Suprapubic skin (tissue), 4 donors: ENCODE measurements around the gene MKLN1.

Source experiments
- EP300 ChIP-seq: sonication (generic); formaldehyde crosslinking; IDR thresholded peaks from one replicate; pipeline ENCODE4 v1.6.1; 2017; ENCODE audit warnings: antibody characterized with exemption
- POLR2AphosphoS5 ChIP-seq, 3 donors: sonication (generic); formaldehyde crosslinking; IDR thresholded peaks; one replicate each; pipeline ENCODE4 v1.6.1; 2017; ENCODE audit warnings: antibody characterized with exemption in 3 of 3
- TF ChIP-seq, protein P1 (sequence below), 2 donors: fragments of 200-600 bp in 1 of 2; fragments of 450-650 bp in 1 of 2; sonication (generic) in 1 of 2; IDR thresholded peaks; one replicate each; pipeline ENCODE4 v1.5.1; 2016 to 2019; ENCODE audit warnings: antibody characterized with exemption in 2 of 2, mild to moderate bottlenecking in 1 of 2, moderate library complexity in 1 of 2

GRCh38 chr7:131538813-131539179 is 211.1 kb downstream of the MKLN1 start:
- TF ChIP-seq, protein P1, sequence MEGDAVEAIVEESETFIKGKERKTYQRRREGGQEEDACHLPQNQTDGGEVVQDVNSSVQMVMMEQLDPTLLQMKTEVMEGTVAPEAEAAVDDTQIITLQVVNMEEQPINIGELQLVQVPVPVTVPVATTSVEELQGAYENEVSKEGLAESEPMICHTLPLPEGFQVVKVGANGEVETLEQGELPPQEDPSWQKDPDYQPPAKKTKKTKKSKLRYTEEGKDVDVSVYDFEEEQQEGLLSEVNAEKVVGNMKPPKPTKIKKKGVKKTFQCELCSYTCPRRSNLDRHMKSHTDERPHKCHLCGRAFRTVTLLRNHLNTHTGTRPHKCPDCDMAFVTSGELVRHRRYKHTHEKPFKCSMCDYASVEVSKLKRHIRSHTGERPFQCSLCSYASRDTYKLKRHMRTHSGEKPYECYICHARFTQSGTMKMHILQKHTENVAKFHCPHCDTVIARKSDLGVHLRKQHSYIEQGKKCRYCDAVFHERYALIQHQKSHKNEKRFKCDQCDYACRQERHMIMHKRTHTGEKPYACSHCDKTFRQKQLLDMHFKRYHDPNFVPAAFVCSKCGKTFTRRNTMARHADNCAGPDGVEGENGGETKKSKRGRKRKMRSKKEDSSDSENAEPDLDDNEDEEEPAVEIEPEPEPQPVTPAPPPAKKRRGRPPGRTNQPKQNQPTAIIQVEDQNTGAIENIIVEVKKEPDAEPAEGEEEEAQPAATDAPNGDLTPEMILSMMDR (IDR thresholded peaks at IDR 0.05): no peak
- TF ChIP-seq POLR2AphosphoS5 (IDR thresholded peaks at IDR 0.05): no peak
- no peak for TF ChIP-seq EP300
